SK-N-SH (cell line): ENCODE data around the gene ILK.

Experiments
- CHD2 ChIP-seq: fragments of 150-350 bp; IDR thresholded peaks from 2 replicates; pipeline ENCODE4 v1.6.1; 2018; ENCODE audit warnings: low read length; ENCODE audit not compliant: partially characterized antibody
- CTCF ChIP-seq: fragments of 200-600 bp; sonication (generic); IDR thresholded peaks from 2 replicates; pipeline ENCODE4 v1.6.1; 2017; ENCODE audit warnings: antibody characterized with exemption, mild to moderate bottlenecking, moderate library complexity
- EP300 ChIP-seq, 2 experiments: IDR thresholded peaks; 2 replicates each; pipeline versions ENCODE4 v1.4.0 to v1.6.1; 2012; ENCODE audit warnings: borderline replicate concordance in 1 of 2, low read depth in 1 of 2, low read length in 1 of 2
- EZH2phosphoT487 ChIP-seq: fragments of 200-600 bp; sonication (generic); IDR thresholded peaks from 2 replicates; pipeline ENCODE4 v1.6.1; 2017; ENCODE audit warnings: low read depth, mixed run types, mild to moderate bottlenecking, antibody characterized with exemption, moderate library complexity, borderline replicate concordance
- FOSL2 ChIP-seq: IDR thresholded peaks from 2 replicates; pipeline ENCODE4 v1.4.0; 2012; ENCODE audit warnings: low read depth, mild to moderate bottlenecking, moderate library complexity, borderline replicate concordance
- MAX ChIP-seq: IDR thresholded peaks from 2 replicates; pipeline ENCODE4 v1.4.0; 2012; ENCODE audit warnings: low read depth
- MEF2A ChIP-seq: IDR thresholded peaks from 2 replicates; pipeline ENCODE4 v1.4.0; 2012; ENCODE audit warnings: low read depth, borderline replicate concordance
- POLR2AphosphoS5 ChIP-seq: IDR thresholded peaks from 2 replicates; pipeline ENCODE4 v1.6.1; 2012; ENCODE audit warnings: low read depth, low read length
- RFX5 ChIP-seq: IDR thresholded peaks from 2 replicates; pipeline ENCODE4 v1.6.1; 2012; ENCODE audit warnings: mild to moderate bottlenecking, improper control_type of control experiment, low read length
- USF1 ChIP-seq: IDR thresholded peaks from 2 replicates; pipeline ENCODE4 v1.4.0; 2012; ENCODE audit warnings: low read depth, borderline replicate concordance
- USF2 ChIP-seq: fragments of 150-350 bp; IDR thresholded peaks from 2 replicates; pipeline ENCODE4 v1.6.1; 2017; ENCODE audit warnings: antibody characterized with exemption, low read length, low read depth, borderline replicate concordance
- ZBTB33 ChIP-seq: IDR thresholded peaks from 2 replicates; pipeline ENCODE4 v1.4.0; 2012; ENCODE audit warnings: low read depth, borderline replicate concordance

GRCh38 chr11:6556139-6556949 is 47.2 kb upstream of the ILK start:
- no peak for TF ChIP-seq CTCF
- TF ChIP-seq USF1: no peak
- TF ChIP-seq USF2: no peak
- TF ChIP-seq RFX5: no peak
- no peak for TF ChIP-seq POLR2AphosphoS5
- no peak for TF ChIP-seq CHD2
- no peak for TF ChIP-seq ZBTB33
- no peak for TF ChIP-seq EZH2phosphoT487
- no peak for TF ChIP-seq MEF2A
- TF ChIP-seq FOSL2: no peak
- TF ChIP-seq MAX: no peak
- no peak for TF ChIP-seq EP300 (IDR thresholded peaks at IDR 0.05; ENCODE audit: borderline replicate concordance in 1 of 2, low read depth in 1 of 2, low read length in 1 of 2)
